ENCODE data around the gene PTPRK.

Gene PTPRK

GRCh38 chr6:128517124-128517523 is 3.3 kb downstream of the PTPRK start:
- Histone ChIP-seq H3K36me3 (ENCODE audit: control insufficient read depth, insufficient read depth, low read length) (no peaks in the 10 kb centered on the region), H3K9me3 (ENCODE audit: control insufficient read depth, low read length) (no peaks in the 10 kb centered on the region), H3K27me3 (ENCODE audit: control insufficient read depth, insufficient read depth, low read length, poor library complexity, severe bottlenecking) (peaks cover 8% of the 10 kb centered on the region), H3K4me3 (ENCODE audit: insufficient read depth, low read depth, low read length) (no peak overlapping the region), H3K4me1 (ENCODE audit: control insufficient read depth, insufficient read depth, low read length) (peaks cover 4% of the 10 kb centered on the region), H3K27ac (ENCODE audit: insufficient read depth, low read depth, low read length, poor library complexity, severe bottlenecking) (no peak overlapping the region)
- 96 to 100% methylated on average over 2 of the region's 2 CpGs for WGBS, 2 experiments

- H3K9me3 ChIP-seq (ENCODE audit: control insufficient read depth, low read length) = no peaks in the 10 kb centered on the region
- no peak overlapping the region for H3K27ac ChIP-seq (ENCODE audit: insufficient read depth, low read depth, low read length, poor library complexity, severe bottlenecking)
- H3K4me3 ChIP-seq (ENCODE audit: insufficient read depth, low read depth, low read length) = no peak overlapping the region
- WGBS, 2 experiments = 58 to 64% methylated on average over 1 of the region's 1 CpG
- H3K36me3 ChIP-seq (ENCODE audit: control insufficient read depth, insufficient read depth, low read length) = no peaks in the 10 kb centered on the region
- peaks cover 8% of the 10 kb centered on the region for H3K27me3 ChIP-seq (ENCODE audit: control insufficient read depth, insufficient read depth, low read length, poor library complexity, severe bottlenecking)
- H3K4me1 ChIP-seq (ENCODE audit: control insufficient read depth, insufficient read depth, low read length) = peaks cover 4% of the 10 kb centered on the region
Measured at GRCh38 chr6:128516514-128516898, 3.9 kb downstream of the PTPRK start.

DNA sequence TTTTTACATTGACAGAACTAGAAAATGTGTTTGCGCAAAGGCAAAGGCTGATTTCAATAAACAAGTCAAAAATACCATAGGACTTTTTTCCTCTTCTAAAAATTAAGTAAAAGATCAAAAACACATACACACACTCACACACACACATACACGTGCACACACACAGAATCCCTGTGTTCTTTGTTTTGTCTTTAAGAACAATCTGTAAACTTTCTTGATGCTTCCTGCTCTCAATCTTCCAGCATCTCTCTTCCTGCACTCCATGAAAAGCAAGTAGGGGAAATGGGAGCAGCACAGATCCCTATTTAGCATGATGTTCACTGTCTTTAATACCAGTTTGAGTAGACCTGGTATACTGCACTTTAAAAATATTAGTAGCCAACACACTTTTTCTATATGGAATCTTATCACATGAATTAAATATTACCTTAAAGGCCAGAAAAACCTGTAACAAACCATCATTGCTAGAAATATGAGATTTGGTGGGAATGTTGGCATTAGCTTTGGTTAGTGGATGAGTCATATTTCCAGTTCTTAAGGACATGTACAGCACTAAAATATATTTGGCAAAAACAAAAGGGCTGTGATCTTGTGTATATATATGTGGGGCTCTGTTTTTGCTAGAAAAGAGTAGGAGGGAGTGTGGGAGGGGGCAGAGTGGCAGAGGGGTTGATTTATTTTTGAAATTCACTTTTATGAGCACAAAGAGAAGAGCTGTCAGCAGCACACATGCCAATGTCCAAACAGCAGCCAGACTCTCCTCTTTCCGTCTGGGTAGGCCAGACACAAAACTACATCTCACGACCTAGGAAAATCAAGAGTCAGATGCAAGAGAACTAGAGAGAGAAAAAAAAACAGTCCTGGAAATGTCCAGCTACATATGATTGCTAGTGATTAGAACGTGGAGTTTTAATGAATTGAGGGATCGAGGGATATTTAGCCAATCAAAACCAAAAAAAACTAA is 4.6 kb downstream of the PTPRK start:
- no peak overlapping the region for H3K27ac ChIP-seq (ENCODE audit: insufficient read depth, low read depth, low read length, poor library complexity, severe bottlenecking)
- H3K9me3 ChIP-seq (ENCODE audit: control insufficient read depth, low read length) = no peaks in the 10 kb centered on the region
- no peak overlapping the region for H3K4me3 ChIP-seq (ENCODE audit: insufficient read depth, low read depth, low read length)
- H3K27me3 ChIP-seq (ENCODE audit: control insufficient read depth, insufficient read depth, low read length, poor library complexity, severe bottlenecking) = peaks cover 8% of the 10 kb centered on the region
- WGBS, 2 experiments = 96 to 98% methylated on average over 4 to 6 of the region's 6 CpGs
- H3K4me1 ChIP-seq (ENCODE audit: control insufficient read depth, insufficient read depth, low read length) = peaks cover 4% of the 10 kb centered on the region
- no peaks in the 10 kb centered on the region for H3K36me3 ChIP-seq (ENCODE audit: control insufficient read depth, insufficient read depth, low read length)

DNA sequence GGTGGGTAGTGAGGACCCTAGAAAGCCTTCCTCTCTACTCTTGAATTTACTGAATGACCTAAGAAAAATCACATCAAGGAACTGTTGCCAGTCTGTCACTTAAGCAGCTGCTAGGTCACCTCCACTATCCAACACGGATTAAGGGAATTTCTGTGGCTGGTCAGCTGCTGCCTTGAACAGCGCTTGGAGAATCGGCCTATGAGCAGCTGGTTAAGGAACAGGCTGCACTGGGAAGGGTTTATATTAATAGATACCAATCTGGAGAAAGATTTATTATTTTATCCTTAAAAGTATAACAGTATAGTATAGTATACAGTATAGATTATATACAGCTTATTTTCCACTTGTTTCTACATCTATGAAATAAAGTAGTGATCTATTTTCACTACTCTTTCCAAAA is 6.5 kb downstream of the PTPRK start:
- no peak overlapping the region for H3K27ac ChIP-seq (ENCODE audit: insufficient read depth, low read depth, low read length, poor library complexity, severe bottlenecking)
- H3K4me3 ChIP-seq (ENCODE audit: insufficient read depth, low read depth, low read length) = no peak overlapping the region
- WGBS, 2 experiments = 76 to 95% methylated on average over 1 to 3 of the region's 3 CpGs
- peaks cover 4% of the 10 kb centered on the region for H3K4me1 ChIP-seq (ENCODE audit: control insufficient read depth, insufficient read depth, low read length)
- H3K9me3 ChIP-seq (ENCODE audit: control insufficient read depth, low read length) = no peaks in the 10 kb centered on the region
- H3K27me3 ChIP-seq (ENCODE audit: control insufficient read depth, insufficient read depth, low read length, poor library complexity, severe bottlenecking) = peaks cover 8% of the 10 kb centered on the region
- no peaks in the 10 kb centered on the region for H3K36me3 ChIP-seq (ENCODE audit: control insufficient read depth, insufficient read depth, low read length)

GRCh38 chr6:128512296-128512695 is 8.1 kb downstream of the PTPRK start:
- no peaks in the 10 kb centered on the region for H3K9me3 ChIP-seq (ENCODE audit: control insufficient read depth, low read length)
- no peaks in the 10 kb centered on the region for H3K4me1 ChIP-seq (ENCODE audit: control insufficient read depth, insufficient read depth, low read length)
- no peak overlapping the region for H3K4me3 ChIP-seq (ENCODE audit: insufficient read depth, low read depth, low read length)
- no peaks in the 10 kb centered on the region for H3K36me3 ChIP-seq (ENCODE audit: control insufficient read depth, insufficient read depth, low read length)
- 86 to 100% methylated on average over 1 to 2 of the region's 2 CpGs for WGBS, 2 experiments
- H3K27me3 ChIP-seq (ENCODE audit: control insufficient read depth, insufficient read depth, low read length, poor library complexity, severe bottlenecking) = no peaks in the 10 kb centered on the region
- H3K27ac ChIP-seq (ENCODE audit: insufficient read depth, low read depth, low read length, poor library complexity, severe bottlenecking) = no peak overlapping the region

DNA sequence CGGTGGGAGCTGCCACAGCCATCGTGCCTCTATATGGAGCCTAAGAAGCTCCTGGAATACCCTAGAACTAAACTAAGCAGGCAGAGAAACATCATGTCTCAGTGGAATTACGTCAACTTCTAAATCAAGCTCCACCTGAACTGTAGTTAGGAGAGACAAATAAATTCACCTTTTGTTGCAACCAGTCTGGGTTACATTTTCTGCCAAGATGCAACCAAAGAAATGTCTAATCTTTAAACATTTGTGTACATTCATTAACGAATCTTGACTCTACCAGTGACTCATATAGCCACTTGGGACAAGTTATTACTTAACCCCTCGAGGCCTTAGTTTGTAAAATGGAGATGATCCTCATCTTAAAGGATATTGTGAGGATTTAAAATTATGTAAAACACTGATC is 8.9 kb downstream of the PTPRK start:
- Histone ChIP-seq H3K4me1 (ENCODE audit: control insufficient read depth, insufficient read depth, low read length) (no peaks in the 10 kb centered on the region), H3K27me3 (ENCODE audit: control insufficient read depth, insufficient read depth, low read length, poor library complexity, severe bottlenecking) (no peaks in the 10 kb centered on the region), H3K36me3 (ENCODE audit: control insufficient read depth, insufficient read depth, low read length) (no peaks in the 10 kb centered on the region), H3K9me3 (ENCODE audit: control insufficient read depth, low read length) (no peaks in the 10 kb centered on the region), H3K27ac (ENCODE audit: insufficient read depth, low read depth, low read length, poor library complexity, severe bottlenecking) (no peak overlapping the region), H3K4me3 (ENCODE audit: insufficient read depth, low read depth, low read length) (no peak overlapping the region)
- 92 to 96% methylated on average over 5 of the region's 5 CpGs for WGBS, 2 experiments

- Histone ChIP-seq H3K36me3 (ENCODE audit: control insufficient read depth, insufficient read depth, low read length) (no peaks in the 10 kb centered on the region), H3K27me3 (ENCODE audit: control insufficient read depth, insufficient read depth, low read length, poor library complexity, severe bottlenecking) (no peaks in the 10 kb centered on the region), H3K4me3 (ENCODE audit: insufficient read depth, low read depth, low read length) (no peak overlapping the region), H3K4me1 (ENCODE audit: control insufficient read depth, insufficient read depth, low read length) (no peaks in the 10 kb centered on the region), H3K9me3 (ENCODE audit: control insufficient read depth, low read length) (no peaks in the 10 kb centered on the region), H3K27ac (ENCODE audit: insufficient read depth, low read depth, low read length, poor library complexity, severe bottlenecking) (no peak overlapping the region)
- 93% methylated on average over 1 of the region's 1 CpG; no CpG with 5 or more reads in 1 of the 2 experiments for WGBS, 2 experiments
Measured at GRCh38 chr6:128509709-128510108, 10.7 kb downstream of the PTPRK start.

DNA sequence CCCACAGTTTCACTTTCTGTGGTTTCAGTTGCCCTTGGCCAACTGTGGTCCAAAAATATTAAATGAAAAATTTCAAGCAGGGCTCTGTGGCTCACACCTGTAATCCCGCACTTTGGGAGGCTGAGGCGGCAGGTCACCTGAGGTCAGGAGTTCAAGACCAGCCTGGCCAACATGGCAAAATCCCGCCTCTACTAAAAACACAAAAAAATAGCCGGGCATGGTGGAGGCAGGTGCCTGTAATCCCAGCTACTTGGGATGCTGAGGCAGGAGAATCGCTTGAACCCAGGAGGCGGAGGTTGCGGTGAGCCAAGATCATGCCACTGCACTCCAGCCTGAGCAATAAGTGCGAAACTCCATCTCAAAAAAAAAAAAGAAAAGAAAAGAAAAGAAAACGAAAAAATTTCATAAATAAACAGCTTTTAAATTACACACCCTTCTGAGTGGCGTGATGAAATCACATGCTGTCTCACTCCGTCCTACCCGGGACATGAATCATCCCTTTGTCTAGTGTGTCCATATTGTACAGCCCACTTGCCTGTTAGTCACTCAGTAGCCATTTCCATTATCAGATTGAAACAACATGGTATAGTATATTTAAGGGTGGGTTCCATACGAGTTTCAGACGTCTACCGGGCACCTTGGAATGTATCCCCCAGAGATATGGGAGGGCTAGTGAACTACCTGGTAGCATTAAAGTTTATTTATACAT is 11.7 kb downstream of the PTPRK start:
- Histone ChIP-seq H3K4me3 (ENCODE audit: insufficient read depth, low read depth, low read length) (no peak overlapping the region), H3K9me3 (ENCODE audit: control insufficient read depth, low read length) (no peaks in the 10 kb centered on the region), H3K27ac (ENCODE audit: insufficient read depth, low read depth, low read length, poor library complexity, severe bottlenecking) (no peak overlapping the region), H3K4me1 (ENCODE audit: control insufficient read depth, insufficient read depth, low read length) (no peaks in the 10 kb centered on the region), H3K36me3 (ENCODE audit: control insufficient read depth, insufficient read depth, low read length) (no peaks in the 10 kb centered on the region), H3K27me3 (ENCODE audit: control insufficient read depth, insufficient read depth, low read length, poor library complexity, severe bottlenecking) (no peaks in the 10 kb centered on the region)
- WGBS, 2 experiments = 89% methylated on average over 12 to 14 of the region's 15 CpGs

DNA sequence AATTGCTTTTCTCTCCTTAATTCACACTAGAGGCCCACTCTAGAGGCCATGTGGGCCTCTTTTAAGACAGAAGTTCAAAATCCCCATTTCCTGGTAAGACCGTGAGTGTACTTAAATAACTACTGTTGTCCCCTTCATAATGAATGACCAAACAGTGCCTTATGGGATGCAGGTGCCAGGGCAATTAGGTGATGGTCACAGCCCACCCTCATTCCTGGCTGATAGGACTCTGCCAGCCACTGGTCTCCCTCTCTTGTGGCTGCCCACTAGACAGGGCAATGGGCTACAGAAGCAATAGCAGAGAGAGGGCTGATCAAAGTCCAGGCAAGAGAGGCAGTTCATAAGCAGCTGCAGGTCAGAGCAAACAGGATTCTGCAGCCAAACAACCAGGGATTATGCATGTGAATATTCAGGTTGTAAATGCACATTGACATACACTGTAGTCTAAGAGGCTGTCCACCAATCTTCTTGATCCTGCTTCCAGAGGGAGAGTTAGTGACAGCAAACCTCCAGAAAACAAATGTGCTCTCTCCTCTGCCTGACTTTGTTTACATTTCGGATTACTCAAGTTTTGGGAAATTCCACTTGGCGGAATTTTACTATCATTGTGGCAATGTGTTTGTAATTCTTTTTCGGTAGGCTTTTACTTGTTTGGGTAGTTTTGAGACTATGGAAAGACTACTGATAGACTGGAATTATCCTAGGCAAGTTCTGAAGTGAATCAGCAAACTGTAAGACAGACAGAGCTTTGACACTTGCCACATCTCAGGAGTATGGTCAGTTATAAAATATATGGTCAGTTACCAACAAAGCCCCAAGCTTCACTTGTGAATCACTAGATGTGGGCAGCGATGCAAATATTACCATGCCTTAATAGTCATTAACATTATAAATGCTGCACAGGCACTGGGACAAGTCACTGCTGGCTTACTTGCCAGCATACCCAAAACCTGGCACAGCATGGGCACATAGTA is 12.8 kb downstream of the PTPRK start:
- Histone ChIP-seq H3K27me3 (ENCODE audit: control insufficient read depth, insufficient read depth, low read length, poor library complexity, severe bottlenecking) (no peaks in the 10 kb centered on the region), H3K36me3 (ENCODE audit: control insufficient read depth, insufficient read depth, low read length) (no peaks in the 10 kb centered on the region), H3K27ac (ENCODE audit: insufficient read depth, low read depth, low read length, poor library complexity, severe bottlenecking) (no peak overlapping the region), H3K9me3 (ENCODE audit: control insufficient read depth, low read length) (no peaks in the 10 kb centered on the region), H3K4me1 (ENCODE audit: control insufficient read depth, insufficient read depth, low read length) (no peaks in the 10 kb centered on the region), H3K4me3 (ENCODE audit: insufficient read depth, low read depth, low read length) (no peak overlapping the region)
- 84 to 85% methylated on average over 5 of the region's 5 CpGs for WGBS, 2 experiments
